GM18951 (cell line): Measurements from ENCODE around the gene C1QTNF12.

ENCODE experiments used
- POLR2A ChIP-seq: IDR thresholded peaks from 4 replicates; pipeline ENCODE4 v1.6.1; 2011; ENCODE audit warnings: mild to moderate bottlenecking; ENCODE audit not compliant: insufficient read length, insufficient read depth; ENCODE audit errors: extremely low read depth
- in situ Hi-C: fragments of 300-500 bp; cut with MboI; formaldehyde crosslinking; loops from one replicate; pipeline ENCODE4 v1.12.0; 2022; ENCODE audit warnings: low sequenced_read_pairs, mixed read lengths, inconsistent platforms; ENCODE audit not compliant: unreplicated experiment

The C1QTNF12 gene

GRCh38 chr1:1218524-1219200 is 27.9 kb downstream of the C1QTNF12 start:
- in situ Hi-C loops: no loop called here
- no peak for TF ChIP-seq POLR2A

GRCh38 chr1:1217621-1218523 is 28.6 kb downstream of the C1QTNF12 start:
- no peak for TF ChIP-seq POLR2A
- in situ Hi-C loops: no loop called here

GRCh38 chr1:1216770-1217620 is 29.5 kb downstream of the C1QTNF12 start:
- no peak for TF ChIP-seq POLR2A

GRCh38 chr1:1215881-1216605 is 30.5 kb downstream of the C1QTNF12 start:
- TF ChIP-seq POLR2A: no peak
- in situ Hi-C loops: no loop called here

More at GRCh38 chr1:1216770-1217620, 29.5 kb downstream of the C1QTNF12 start:
- in situ Hi-C loops: no loop called here

- TF ChIP-seq POLR2A: no peak
- in situ Hi-C loops: no loop called here
These were observed 31.3 kb downstream of the C1QTNF12 start for GRCh38 chr1:1215080-1215676.

- in situ Hi-C loops: no loop called here
- TF ChIP-seq POLR2A: no peak
These were observed 32.9 kb downstream of the C1QTNF12 start, which contains the start of gene TNFRSF4 for GRCh38 chr1:1213345-1214265. Gene TNFRSF4 (minus strand): TSS chr1:1214153. CDS start chr1:1214127, 26 bp downstream.

- TF ChIP-seq POLR2A: no peak
- in situ Hi-C loops: no loop called here
These were observed 33.7 kb downstream of the C1QTNF12 start for GRCh38 chr1:1212780-1213344.

- in situ Hi-C loops: no loop called here
- TF ChIP-seq POLR2A: no peak
These were observed 34.7 kb downstream of the C1QTNF12 start for GRCh38 chr1:1211541-1212441.

GRCh38 chr1:1210726-1211540 is 35.6 kb downstream of the C1QTNF12 start:
- no peak for TF ChIP-seq POLR2A
- in situ Hi-C loops: no loop called here
